Measurements from ENCODE around the gene SLC44A1. TPM values are rescaled to one million over a fixed set of nuclear protein-coding genes. Genes with fewer than 3 reads are reported as not detected.

SLC44A1 gene
- total RNA-seq, 1 donor from 2014 or later: 42.7 TPM

DNA sequence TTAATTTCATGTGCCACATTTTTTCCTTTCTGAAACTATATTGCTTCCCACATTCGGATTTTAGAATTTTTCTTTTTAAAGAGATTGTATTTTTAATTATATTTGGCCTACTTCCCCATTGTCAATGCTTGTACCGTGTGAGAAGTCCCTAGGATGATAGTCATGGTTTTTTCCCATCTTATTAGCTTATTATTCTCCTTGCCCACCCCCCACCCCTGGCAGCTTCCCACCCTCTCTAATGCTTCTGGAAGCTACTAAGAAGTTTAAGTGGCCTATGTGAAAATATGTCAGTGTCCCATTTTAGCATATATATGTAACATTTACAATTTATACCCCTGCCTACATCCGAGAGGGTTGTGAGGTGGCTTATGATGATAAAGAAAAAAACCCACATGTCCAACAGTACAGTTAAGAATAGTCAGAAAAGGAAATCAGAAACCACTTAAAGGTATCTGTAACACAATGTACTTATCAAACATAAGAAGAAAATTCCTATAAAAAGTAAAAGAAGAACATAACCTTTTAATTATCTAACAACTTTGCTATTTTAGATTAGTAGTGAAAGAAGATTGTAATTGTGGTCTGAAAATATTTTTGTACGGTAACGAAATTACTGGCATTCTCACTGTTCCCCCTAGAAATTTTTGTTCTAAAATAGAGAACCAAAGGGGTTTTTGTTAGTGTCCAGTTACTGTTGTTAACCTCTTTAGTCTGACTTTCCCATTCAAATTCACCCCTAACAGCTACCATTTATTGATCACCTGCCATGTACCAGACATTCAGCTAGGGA is 62.1 kb downstream of the SLC44A1 start:
- DNase-seq: no peak

- DNase-seq: no peak
These were observed 63.2 kb downstream of the SLC44A1 start for GRCh38 chr9:105307591-105308130.

GRCh38 chr9:105308461-105309341 is 64.2 kb downstream of the SLC44A1 start:
- DNase-seq: peak; percentile 71

- DNase-seq: peak; percentile 67
These were observed 65.1 kb downstream of the SLC44A1 start for GRCh38 chr9:105309531-105309931.

GRCh38 chr9:105311306-105311705 is 66.9 kb downstream of the SLC44A1 start:
- no peak for DNase-seq

- no peak for DNase-seq
These were observed 68.8 kb downstream of the SLC44A1 start for GRCh38 chr9:105313238-105313637.

GRCh38 chr9:105316703-105317102 is 72.3 kb downstream of the SLC44A1 start:
- no peak for DNase-seq

GRCh38 chr9:105318729-105319191 is 74.3 kb downstream of the SLC44A1 start:
- no peak for DNase-seq

GRCh38 chr9:105319202-105319813 is 74.9 kb downstream of the SLC44A1 start:
- no peak for DNase-seq

DNA sequence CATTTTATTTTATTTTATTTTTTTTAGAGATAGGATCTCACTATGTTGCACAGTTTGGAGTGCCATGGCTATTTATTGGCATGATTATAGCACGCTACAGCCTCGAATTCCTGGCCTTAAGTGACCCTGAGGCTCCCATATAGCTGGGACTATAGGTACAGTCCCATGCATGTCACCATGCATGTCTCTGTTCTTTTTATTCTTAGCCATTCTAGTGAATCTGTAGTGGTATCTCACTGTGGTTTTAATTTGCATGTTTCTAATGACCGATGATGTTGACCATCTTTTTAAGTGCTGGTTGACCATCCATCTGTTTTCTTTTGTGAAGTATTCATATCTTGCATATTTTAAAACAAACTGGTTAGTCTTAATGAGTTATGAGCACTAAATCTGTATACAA is 76.1 kb downstream of the SLC44A1 start:
- DNase-seq: no peak

DNA sequence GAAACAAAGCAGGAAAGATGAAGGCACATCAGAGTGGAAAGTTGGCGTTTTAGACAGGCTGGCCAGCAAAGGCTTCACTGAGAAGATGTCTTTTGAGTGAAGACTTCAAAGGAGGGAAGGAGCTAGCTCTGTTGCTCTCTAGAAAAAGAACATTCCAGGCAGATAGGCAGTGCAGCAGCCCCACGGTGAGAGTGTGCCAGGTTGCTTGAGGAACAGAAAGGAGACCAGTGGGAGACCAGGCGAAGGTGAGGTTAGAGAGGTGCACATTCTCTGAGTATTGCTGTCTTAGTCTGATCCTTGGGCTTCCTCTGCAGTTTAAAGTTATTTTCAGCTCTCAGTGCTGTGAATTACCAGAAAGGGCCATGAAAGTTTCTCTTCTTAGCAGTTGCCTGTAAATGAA is 83.8 kb downstream of the SLC44A1 start:
- no peak for DNase-seq

DNA sequence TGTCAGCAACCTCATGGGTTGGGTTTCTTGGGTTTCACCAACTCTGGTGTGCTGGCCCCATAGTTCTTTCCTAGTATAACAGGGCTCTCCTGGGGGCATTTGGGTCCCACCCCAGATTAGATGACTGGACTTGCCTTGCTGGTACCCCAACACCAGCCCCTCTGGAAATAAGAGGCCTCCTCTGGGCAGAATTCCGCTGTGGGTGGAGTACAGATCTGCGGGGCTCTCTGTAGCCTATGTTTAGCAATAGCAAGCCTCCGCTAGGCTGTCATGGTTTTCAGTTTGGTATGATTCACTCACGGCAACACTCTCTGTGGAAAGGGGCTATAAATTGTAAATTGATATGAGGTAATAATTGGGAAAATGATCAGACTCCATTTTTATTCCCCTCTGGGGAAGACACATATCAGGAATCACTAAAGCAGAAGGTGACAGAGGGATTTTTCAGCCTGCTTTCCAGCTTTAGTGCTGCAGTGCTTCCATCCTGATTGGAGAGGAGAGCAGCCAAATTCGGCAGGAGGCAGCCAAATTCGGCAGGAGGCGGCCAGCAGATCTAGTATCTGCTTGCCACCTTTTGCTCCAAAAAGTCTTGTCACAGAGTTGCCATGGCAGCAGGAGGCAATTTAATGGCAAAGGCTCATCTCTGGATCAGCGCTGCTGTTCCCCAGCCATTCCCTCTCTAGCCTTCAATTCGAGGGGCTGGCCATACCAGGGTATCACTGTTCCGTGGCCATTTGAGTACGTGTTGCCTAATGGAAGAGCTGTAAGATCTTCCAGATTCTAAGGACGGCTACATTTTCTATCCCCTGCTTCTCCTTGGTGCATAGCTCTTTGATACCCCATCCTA is 84.6 kb downstream of the SLC44A1 start:
- no peak for DNase-seq

DNA sequence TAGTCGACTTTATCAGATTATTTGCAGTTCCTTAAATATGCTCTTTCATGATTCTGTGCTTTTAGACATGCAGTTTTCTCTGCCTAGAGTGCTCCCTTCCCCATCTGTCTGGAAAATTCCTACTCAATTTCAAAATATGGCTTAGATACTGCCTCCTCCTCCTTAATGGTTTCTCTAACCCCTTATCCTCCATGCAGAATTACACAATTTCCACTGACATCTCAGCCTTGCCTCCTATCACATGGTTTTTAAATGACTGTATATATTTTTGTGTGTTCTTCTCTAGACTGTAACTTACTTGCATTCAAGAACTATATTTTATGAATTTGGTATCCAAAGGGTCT is 85.2 kb downstream of the SLC44A1 start:
- no peak for DNase-seq

DNA sequence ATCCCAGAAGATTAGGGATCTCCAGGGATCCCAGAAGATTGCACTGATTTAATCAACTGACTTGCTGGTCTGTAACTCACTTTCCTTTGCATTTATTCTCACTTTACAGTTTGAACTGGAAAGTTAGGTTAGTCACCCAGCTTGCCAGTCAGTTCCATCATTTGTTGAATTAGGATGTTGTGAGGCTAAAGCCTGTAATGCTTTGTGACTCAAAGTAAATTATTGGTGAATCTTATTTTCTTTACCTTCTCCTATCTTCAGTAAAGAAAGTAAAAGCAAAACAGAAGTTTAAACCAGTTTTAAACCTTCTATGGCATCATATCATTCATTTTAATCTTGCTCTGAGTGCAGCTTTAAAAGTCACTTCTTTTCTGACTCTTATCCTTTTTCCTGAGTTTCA is 85.8 kb downstream of the SLC44A1 start:
- DNase-seq: no peak

DNA sequence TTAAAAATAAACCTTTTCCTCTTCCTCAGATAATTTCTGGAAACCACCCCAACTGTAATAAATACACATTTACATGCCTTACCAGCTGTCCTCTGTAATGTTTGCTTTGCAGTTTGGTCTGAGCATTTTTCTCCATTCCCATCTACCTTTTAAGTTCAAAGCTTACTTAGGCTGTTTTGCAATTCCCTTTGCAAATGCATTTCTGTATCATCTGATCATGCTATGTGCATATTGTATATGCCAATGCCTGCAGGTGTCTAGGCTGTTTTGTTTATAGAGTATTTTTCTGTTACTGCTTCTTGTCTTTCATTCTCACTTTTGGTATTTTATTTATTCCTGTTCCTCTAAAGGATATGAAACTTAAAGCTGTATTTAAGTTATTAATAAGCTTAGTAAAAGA is 86.3 kb downstream of the SLC44A1 start:
- DNase-seq: no peak

DNA sequence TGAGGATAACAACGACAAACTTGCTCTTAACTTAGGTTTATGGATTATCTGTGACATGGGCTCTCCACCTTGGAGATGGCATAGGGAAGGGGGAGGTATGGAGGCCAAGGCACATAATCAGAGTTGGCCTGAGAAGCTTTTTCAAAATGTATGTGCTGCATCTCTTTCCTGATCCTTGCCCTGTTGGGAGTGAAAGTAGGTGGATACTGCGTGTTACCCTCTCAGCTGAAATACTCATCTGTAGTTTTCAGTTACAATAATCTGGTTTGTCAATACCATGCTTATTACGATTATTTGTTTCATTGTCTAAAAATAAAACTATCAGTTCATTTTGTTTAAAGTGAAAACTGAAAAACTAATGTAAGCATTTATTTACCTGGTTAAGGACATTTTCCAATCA is 86.7 kb downstream of the SLC44A1 start:
- DNase-seq: no peak

DNA sequence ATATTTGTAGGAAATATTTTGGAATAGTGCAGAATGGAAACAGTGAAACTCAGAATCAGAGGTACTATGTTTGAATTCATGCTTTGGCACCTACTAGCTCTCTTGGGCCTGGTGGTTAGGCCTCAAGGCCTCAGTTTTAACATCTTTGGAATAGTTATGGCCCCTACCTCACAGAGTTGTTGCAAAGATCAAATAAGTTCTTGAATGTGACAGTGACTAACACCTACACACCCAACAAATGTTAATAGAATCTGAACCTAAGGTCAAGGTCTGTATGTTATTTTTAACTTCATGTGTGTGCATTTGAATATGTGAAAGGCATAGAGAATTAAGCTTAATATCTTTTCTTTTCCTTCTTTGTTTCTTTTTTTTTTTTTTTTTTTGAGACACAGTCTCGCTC is 87.3 kb downstream of the SLC44A1 start:
- no peak for DNase-seq

DNA sequence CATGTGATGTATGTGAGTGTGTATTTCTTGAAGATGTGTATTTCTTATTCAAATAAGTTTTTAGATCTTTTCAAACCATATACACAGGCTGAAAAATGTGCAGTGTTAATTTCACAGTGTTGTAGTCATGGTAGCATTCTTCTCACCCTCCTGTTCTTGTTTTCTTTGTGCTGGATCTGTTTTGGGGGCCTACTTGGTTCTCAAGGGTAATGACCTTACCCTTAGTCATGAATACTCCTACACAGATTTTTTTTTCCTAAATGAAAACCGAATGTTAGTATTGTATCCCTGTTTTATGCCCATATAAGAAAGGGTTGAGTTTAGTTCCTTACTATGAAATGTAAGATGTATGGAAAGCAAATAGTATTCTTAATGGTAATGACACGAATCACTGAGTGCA is 88.0 kb downstream of the SLC44A1 start:
- DNase-seq: no peak

DNA sequence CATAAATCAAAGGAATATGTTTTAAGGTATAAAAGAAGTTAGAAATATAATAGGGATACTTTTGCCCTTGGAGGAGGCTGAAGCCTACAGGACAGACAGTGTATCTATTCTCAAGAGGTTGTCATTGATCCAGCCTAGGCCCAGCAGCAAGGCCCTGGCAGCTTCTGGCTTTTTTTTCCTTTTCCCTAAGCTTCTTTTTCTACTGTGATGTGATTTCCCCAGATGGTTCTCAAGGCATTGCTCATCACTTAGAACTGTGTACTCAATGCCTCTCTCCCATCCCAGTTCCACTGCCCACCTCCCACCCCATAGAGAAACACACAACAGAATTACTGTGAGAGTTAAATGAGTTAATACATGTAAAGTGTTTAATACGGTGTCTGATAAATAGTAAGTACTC is 88.6 kb downstream of the SLC44A1 start:
- no peak for DNase-seq

GRCh38 chr9:105333811-105334210 is 89.4 kb downstream of the SLC44A1 start:
- no peak for DNase-seq

DNA sequence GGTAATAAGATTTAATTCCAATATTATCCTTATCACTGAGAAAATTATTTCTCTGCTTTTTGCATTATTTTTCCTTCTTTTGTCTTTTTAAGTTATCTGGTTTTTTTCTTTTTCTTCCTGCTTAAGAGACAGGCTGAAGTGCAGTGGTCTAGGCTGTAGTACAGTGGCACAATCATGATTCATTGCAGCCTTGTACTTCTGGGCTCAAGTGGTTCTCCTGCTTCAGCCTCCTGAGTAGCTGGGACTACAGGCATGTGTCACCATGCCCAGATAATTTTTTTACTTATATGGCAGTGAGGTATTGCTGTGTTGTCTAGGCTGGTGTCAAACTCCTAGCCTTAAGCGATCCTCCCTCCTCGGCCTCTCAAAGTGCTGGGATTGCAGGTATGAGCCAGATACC is 93.9 kb downstream of the SLC44A1 start:
- no peak for DNase-seq

GRCh38 chr9:105339849-105340248 is 95.4 kb downstream of the SLC44A1 start:
- no peak for DNase-seq
